Measurements from ENCODE around the gene TAX1BP1.
"Not testable (repeated sequence)": the region's sequence is repeated elsewhere in the genome, so short reads cannot be mapped to it uniquely, and the experiment has no call there.

Gene TAX1BP1

DNA sequence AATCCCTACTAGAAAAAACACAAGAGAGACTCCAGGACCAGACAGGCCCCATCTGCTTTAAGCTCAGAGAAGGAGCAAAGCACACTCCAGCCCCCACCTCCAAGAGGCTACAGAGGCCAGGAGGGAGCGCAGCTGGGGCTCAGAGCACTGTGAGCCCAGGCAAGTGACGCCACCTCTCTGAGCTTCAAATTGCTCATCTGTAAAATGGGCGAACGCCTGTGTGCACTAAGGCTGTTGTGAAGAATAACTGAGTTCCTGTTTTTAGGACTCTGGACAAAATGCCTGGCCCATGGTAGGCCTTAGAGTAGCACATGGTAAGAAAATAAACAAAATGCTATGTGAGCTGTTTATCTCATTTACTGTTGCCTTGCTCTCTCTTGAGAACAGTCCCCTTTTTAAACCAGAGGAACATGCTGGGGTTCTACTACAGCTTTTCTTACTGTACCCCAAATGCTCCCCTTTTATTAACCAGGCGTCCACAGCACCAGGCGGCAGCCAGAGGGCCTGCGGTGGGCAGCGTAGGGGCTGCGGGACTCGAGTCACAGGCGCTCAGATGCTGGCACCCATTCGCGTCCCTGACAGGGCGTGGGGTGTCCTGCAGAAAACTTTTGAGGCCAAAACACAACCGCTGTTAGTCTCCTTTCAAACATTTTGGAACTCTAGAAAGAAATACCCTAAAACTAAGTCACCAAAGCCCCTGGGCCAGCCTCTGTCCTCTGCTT is 103.8 kb downstream of the TAX1BP1 start:
- CTCF ChIA-PET = no interaction called here
- POLR2A ChIA-PET = no interaction called here
- TF ChIP-seq FOXK2 (IDR thresholded peaks at IDR 0.05) = no peak
- no peak for DNase-seq (ENCODE audit: extremely low spot score)

DNA sequence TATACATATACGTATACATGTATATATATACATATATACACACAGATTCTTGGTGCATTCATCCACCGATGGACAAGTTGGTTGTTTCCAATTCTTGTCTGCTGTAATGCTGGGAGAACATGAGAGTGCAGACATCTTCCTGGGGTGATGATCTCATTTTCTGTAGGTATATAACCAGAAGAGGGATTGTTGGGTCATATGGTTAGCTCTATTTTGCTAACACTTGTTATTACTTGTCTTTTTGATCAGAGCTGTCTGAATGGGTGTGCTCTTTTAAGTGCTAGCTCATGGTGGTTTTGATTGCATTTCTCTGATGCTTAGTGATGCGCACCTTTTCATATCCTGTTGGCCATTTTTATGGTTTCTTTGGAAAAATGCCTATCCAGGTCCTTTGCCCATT is 106.4 kb downstream of the TAX1BP1 start:
- no peak for DNase-seq (ENCODE audit: extremely low spot score)
- TF ChIP-seq FOXA1 (IDR thresholded peaks at IDR 0.05) (no peak), L3MBTL2 (conservative IDR thresholded peaks at IDR 0.05) (no peak), CTBP1 (IDR thresholded peaks at IDR 0.05; ENCODE audit: borderline replicate concordance) (no peak), SUZ12 (IDR thresholded peaks at IDR 0.05) (no peak), SP1 (IDR thresholded peaks at IDR 0.05) (no peak), FOXK2 (IDR thresholded peaks at IDR 0.05) (no peak), HDGF (IDR thresholded peaks at IDR 0.05; ENCODE audit: borderline replicate concordance) (no peak), NFRKB (IDR thresholded peaks at IDR 0.05) (no peak), ELF4 (IDR thresholded peaks at IDR 0.05) (no peak), LEF1 (IDR thresholded peaks at IDR 0.05; ENCODE audit: borderline replicate concordance) (no peak), TARDBP (IDR thresholded peaks at IDR 0.05) (no peak), BHLHE40 (IDR thresholded peaks at IDR 0.05; ENCODE audit: borderline replicate concordance) (no peak), FOXM1 (IDR thresholded peaks at IDR 0.05; ENCODE audit: borderline replicate concordance) (no peak), ZNF384 (IDR thresholded peaks at IDR 0.05) (no peak), ARNT (IDR thresholded peaks at IDR 0.05) (no peak)
- ChIA-PET CTCF (no interaction called here), POLR2A (no interaction called here)

DNA sequence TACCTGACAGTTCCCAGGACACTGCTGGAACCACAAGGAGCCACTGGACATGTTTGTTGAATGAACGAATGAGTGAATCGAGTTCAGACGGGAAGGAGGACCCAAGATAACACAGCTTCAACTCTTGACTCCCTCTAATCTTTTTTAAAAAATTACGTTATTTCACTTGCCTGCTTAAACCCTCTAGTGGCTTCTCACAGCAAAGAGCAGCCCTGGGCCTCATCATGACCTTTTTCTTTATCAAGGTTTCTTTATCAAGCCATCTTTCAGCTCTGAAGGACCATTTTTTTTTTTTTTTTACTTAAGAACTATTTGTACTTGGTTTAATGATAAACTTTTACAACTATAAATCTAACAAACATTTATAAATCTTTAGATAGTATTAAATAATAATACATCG is 110.6 kb downstream of the TAX1BP1 start:
- TF ChIP-seq BHLHE40 (IDR thresholded peaks at IDR 0.05; ENCODE audit: borderline replicate concordance) = no peak
- TF ChIP-seq ELF4 (IDR thresholded peaks at IDR 0.05) = no peak
- no peak for TF ChIP-seq ZNF384 (IDR thresholded peaks at IDR 0.05)
- TF ChIP-seq LEF1 (IDR thresholded peaks at IDR 0.05; ENCODE audit: borderline replicate concordance) = no peak
- TF ChIP-seq NFRKB (IDR thresholded peaks at IDR 0.05) = no peak
- TF ChIP-seq, protein P1, sequence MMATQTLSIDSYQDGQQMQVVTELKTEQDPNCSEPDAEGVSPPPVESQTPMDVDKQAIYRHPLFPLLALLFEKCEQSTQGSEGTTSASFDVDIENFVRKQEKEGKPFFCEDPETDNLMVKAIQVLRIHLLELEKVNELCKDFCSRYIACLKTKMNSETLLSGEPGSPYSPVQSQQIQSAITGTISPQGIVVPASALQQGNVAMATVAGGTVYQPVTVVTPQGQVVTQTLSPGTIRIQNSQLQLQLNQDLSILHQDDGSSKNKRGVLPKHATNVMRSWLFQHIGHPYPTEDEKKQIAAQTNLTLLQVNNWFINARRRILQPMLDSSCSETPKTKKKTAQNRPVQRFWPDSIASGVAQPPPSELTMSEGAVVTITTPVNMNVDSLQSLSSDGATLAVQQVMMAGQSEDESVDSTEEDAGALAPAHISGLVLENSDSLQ (IDR thresholded peaks at IDR 0.05) = no peak
- TF ChIP-seq CTBP1 (IDR thresholded peaks at IDR 0.05; ENCODE audit: borderline replicate concordance) = no peak
- TF ChIP-seq FOXM1 (IDR thresholded peaks at IDR 0.05; ENCODE audit: borderline replicate concordance) = no peak
- no peak for TF ChIP-seq FOXA1 (IDR thresholded peaks at IDR 0.05)
- no peak for TF ChIP-seq FOXK2 (IDR thresholded peaks at IDR 0.05)
- no peak for TF ChIP-seq SP1 (IDR thresholded peaks at IDR 0.05)
- no peak for TF ChIP-seq ARNT (IDR thresholded peaks at IDR 0.05)
- TF ChIP-seq L3MBTL2 (conservative IDR thresholded peaks at IDR 0.05) = no peak
- no peak for TF ChIP-seq HDGF (IDR thresholded peaks at IDR 0.05; ENCODE audit: borderline replicate concordance)
- ChIA-PET CTCF (no interaction called here), POLR2A (no interaction called here)

DNA sequence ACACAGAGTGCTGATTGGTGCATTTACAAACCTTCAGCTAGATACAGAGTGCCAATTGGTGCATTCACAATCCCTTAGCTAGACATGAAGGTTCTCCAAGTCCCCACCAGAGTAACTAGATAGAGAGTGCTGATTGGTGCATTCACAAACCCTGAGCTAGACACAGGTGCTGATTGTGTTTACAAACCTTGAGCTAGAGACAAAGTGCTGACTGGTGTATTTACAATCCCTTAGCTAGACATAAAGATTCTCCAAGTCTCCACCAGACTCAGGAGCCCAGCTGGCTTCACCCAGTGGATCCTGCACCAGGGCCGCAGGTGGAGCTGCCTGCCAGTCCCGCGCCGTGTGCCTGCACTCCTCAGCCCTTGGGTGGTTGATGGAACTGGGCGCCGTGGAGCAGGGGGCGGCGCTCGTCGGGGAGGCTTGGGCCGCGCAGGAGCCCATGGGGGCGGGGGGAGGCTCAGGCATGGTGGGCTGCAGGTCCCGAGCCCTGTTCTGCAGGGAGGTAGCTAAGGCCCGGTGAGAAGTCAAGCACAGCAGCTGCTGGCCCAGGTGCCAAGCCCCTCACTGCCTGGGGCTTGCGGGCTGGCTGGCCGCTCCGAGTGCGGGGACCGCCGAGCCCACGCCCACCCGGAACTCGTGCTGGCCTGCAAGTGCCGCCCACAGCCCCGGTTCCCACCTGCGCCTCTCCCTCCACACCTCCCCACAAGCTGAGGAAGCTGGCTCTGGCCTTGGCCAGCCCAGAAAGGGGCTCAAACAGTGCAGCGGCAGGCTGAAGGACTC is 116.9 kb downstream of the TAX1BP1 start:
- DNase-seq (ENCODE audit: extremely low spot score); POLR2A ChIA-PET; CTCF ChIA-PET: not testable (repeated sequence)

More for the DNA sequence above, 110.6 kb downstream of the TAX1BP1 start:
- DNase-seq (ENCODE audit: extremely low spot score) = no peak

DNA sequence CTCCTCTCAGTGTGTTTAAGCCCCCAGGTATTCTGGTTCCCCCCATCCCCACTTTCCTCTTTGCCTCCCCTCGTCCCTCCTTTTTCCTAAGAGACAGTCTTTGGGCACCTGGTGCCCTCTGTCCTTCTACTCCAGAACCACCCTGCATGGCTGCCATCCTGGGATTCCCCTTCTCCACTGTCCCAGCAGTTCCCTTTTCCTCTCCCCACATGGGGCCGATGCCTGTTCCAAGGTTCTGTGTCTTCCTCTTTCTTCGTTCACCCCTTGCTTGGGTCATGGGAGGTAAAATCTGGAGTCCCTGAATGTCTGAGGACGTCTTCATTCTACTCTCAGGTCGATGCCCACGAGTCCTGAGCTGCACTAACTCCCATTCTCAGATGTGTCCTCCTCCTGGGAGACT is 120.8 kb downstream of the TAX1BP1 start:
- DNase-seq (ENCODE audit: extremely low spot score) = no peak
- CTCF ChIA-PET = interaction anchor here (0.6 to 0.9 kb wide), 3 partner anchors 12 to 106 kb away, joined by 3 to 4 read pairs (median 3); no protein-coding TSS in a partner anchor
- POLR2A ChIA-PET = no interaction called here
- no peak for TF ChIP-seq ELF4 (IDR thresholded peaks at IDR 0.05)
- no peak for TF ChIP-seq NFRKB (IDR thresholded peaks at IDR 0.05)
- no peak for TF ChIP-seq L3MBTL2 (conservative IDR thresholded peaks at IDR 0.05)
- TF ChIP-seq, protein P1 (IDR thresholded peaks at IDR 0.05) = no peak
- TF ChIP-seq LEF1 (IDR thresholded peaks at IDR 0.05; ENCODE audit: borderline replicate concordance) = no peak
- TF ChIP-seq SP1 (IDR thresholded peaks at IDR 0.05) = no peak
- TF ChIP-seq ARNT (IDR thresholded peaks at IDR 0.05) = no peak
- no peak for TF ChIP-seq FOXK2 (IDR thresholded peaks at IDR 0.05)
- no peak for TF ChIP-seq FOXA1 (IDR thresholded peaks at IDR 0.05)

DNA sequence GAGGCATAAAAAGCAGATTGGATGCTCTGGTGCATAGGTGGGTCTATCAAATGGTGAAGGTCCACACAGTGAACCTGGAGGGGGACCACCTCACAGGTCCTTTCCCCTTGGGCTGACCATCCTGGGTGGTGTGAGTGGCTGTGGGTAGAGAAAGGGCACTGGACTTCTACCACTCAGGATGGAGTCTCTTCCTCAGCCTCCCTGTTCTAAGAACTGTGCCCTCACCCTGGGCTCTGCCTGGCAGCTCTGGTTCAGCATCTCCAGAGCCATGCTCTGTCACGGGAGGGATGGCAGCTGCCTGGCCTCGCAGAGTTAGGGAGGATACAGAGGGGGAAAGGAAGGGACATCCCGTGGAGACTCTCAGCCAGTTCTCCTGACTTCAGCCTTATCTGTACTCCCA is 121.8 kb downstream of the TAX1BP1 start:
- DNase-seq (ENCODE audit: extremely low spot score) = no peak
- CTCF ChIA-PET = interaction anchor here (0.7 to 0.9 kb wide), 2 partner anchors 57 to 145 kb away, joined by 3 read pairs; no protein-coding TSS in a partner anchor
- POLR2A ChIA-PET = no interaction called here
- TF ChIP-seq FOXK2 (IDR thresholded peaks at IDR 0.05) (no peak), FOXA1 (IDR thresholded peaks at IDR 0.05) (no peak), FOXM1 (IDR thresholded peaks at IDR 0.05; ENCODE audit: borderline replicate concordance) (no peak), LEF1 (IDR thresholded peaks at IDR 0.05; ENCODE audit: borderline replicate concordance) (no peak), ELF4 (IDR thresholded peaks at IDR 0.05) (no peak), HDGF (IDR thresholded peaks at IDR 0.05; ENCODE audit: borderline replicate concordance) (no peak)
- TF ChIP-seq, protein P1 (IDR thresholded peaks at IDR 0.05) = no peak
